HCT116 (cell line): ENCODE results near the gene NLRP5.

Experiments
- POLR2A ChIP-seq: IDR thresholded peaks from 2 replicates; pipeline ENCODE4 v1.7.0; 2011; ENCODE audit warnings: borderline replicate concordance; ENCODE audit not compliant: insufficient read depth, insufficient read length; ENCODE audit errors: extremely low read depth
- POLR2AphosphoS5 ChIP-seq: IDR thresholded peaks from 2 replicates; pipeline ENCODE4 v1.6.1; 2011; ENCODE audit warnings: mild to moderate bottlenecking, low read depth, low read length, moderate library complexity
- YY1 ChIP-seq: IDR thresholded peaks from 2 replicates; pipeline ENCODE4 v1.6.1; 2011; ENCODE audit warnings: low read length, low read depth, moderate library complexity, mild to moderate bottlenecking; ENCODE audit not compliant: insufficient replicate concordance; ENCODE audit errors: extremely low read depth
- TF ChIP-seq, protein P1 (sequence below), 3 experiments: fragments of 200-600 bp in 1 of 3; sonication (generic) in 1 of 3; IDR thresholded peaks in 2 of 3; conservative IDR thresholded peaks in 1 of 3; 2 replicates each; pipeline ENCODE4 v1.5.1; 2012 to 2017; ENCODE audit warnings: low read depth in 2 of 3, low read length in 2 of 3, antibody characterized with exemption in 1 of 3, borderline replicate concordance in 1 of 3, control low read depth in 1 of 3, mild to moderate bottlenecking in 1 of 3, mixed read lengths in 1 of 3, mixed run types in 1 of 3, moderate library complexity in 1 of 3; ENCODE audit not compliant: insufficient read depth in 1 of 3

DNA sequence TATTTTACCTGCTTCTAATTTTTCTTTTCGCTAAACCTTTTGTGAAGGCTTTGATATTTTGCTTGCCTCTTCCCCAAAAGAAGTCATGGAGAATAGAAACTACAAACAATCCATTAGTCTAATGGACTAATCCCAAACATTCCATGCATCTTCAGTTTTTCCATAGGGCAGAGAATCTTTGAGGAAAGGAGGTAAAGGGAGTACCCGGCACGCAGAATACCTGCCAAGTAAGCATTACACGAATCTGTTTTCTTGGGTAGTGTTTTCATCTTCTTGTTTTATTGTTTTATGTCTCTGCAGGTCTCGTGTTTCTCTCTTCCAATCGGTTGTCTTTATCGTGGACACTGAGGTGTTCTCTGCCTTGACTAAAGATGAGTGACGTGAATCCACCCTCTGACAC is 39.0 kb upstream of the NLRP5 start, which contains the start of gene NLRP8:
- TF ChIP-seq YY1 (no peak), POLR2AphosphoS5 (no peak), POLR2A (no peak)
- TF ChIP-seq, protein P1, sequence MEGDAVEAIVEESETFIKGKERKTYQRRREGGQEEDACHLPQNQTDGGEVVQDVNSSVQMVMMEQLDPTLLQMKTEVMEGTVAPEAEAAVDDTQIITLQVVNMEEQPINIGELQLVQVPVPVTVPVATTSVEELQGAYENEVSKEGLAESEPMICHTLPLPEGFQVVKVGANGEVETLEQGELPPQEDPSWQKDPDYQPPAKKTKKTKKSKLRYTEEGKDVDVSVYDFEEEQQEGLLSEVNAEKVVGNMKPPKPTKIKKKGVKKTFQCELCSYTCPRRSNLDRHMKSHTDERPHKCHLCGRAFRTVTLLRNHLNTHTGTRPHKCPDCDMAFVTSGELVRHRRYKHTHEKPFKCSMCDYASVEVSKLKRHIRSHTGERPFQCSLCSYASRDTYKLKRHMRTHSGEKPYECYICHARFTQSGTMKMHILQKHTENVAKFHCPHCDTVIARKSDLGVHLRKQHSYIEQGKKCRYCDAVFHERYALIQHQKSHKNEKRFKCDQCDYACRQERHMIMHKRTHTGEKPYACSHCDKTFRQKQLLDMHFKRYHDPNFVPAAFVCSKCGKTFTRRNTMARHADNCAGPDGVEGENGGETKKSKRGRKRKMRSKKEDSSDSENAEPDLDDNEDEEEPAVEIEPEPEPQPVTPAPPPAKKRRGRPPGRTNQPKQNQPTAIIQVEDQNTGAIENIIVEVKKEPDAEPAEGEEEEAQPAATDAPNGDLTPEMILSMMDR (IDR thresholded peaks at IDR 0.05 in 2 of 3, conservative IDR thresholded peaks at IDR 0.05 in 1 of 3; ENCODE audit: borderline replicate concordance in 1 of 3, insufficient read depth in 1 of 3, low read depth in 2 of 3, low read length in 2 of 3), result no peak
